Natural killer cell treated with Interleukin-12 subunit alpha and Interleukin-12 subunit beta and Interleukin-15 and Interleukin-18, amount 100 ng/mL, for 72 hours (primary cell): ENCODE data around the gene PGP. TPM values are rescaled to one million over a fixed set of nuclear protein-coding genes. Genes with fewer than 3 reads are reported as not detected.
"Not testable (repeated sequence)": the region's sequence is repeated elsewhere in the genome, so short reads cannot be mapped to it uniquely, and the experiment has no call there.

Experiments
- ATAC-seq, 2 donors: fragments of 150-1000 bp; cut with Tn5 transposase in 1 of 2; sonication (Bioruptor Pico), chemical (Tn5 transposase) in 1 of 2; 2 replicates each; pipeline ENCODE4 v1.10.0; 2021
- DNase-seq: peaks from one replicate; pipeline ENCODE4 v3.0.0; 2022; ENCODE audit warnings: low spot score
- H3K27ac Mint-ChIP-seq, 2 donors: 1 replicate in 1 of 2; 2 replicates in 1 of 2; pipeline ENCODE4 v1.8.0; 2022; ENCODE audit warnings: mixed read lengths in 2 of 2, mild to moderate bottlenecking in 1 of 2, moderate library complexity in 1 of 2
- H3K27me3 Mint-ChIP-seq, 2 donors: 1 replicate in 1 of 2; 2 replicates in 1 of 2; pipeline ENCODE4 v1.8.0; 2022; ENCODE audit warnings: mixed read lengths in 2 of 2
- H3K36me3 Mint-ChIP-seq: one replicate; pipeline ENCODE4 v1.8.0; 2022; ENCODE audit warnings: mixed read lengths
- H3K4me1 Mint-ChIP-seq, 2 donors: 1 replicate in 1 of 2; 2 replicates in 1 of 2; pipeline ENCODE4 v1.8.0; 2022; ENCODE audit warnings: low read depth in 2 of 2, mixed read lengths in 2 of 2, mild to moderate bottlenecking in 1 of 2
- H3K4me3 Mint-ChIP-seq: one replicate; pipeline ENCODE4 v1.8.0; 2022; ENCODE audit warnings: mixed read lengths
- H3K9me3 Mint-ChIP-seq: 2 replicates; pipeline ENCODE4 v1.8.0; 2022; ENCODE audit warnings: mixed read lengths
- total RNA-seq, 2 donors: library from RNA; stranded (reverse); gene quantifications; one replicate each; pipeline ENCODE4 v1.2.3, GENCODE V29; 2022

The PGP gene
- total RNA-seq, 2 donors from 2014 or later = 18.8 to 39.8 TPM

GRCh38 chr16:2243781-2244180, 29.1 kb upstream of the PGP start:
- peaks cover 0 to 2% of the 10 kb centered on the region in 2 donors for H3K4me1 Mint-ChIP-seq
- peak; percentile 57 for DNase-seq
- no peaks in the 10 kb centered on the region for H3K9me3 Mint-ChIP-seq
- no peak overlapping the region for H3K27ac Mint-ChIP-seq
- H3K36me3 Mint-ChIP-seq = no peaks in the 10 kb centered on the region
- ATAC-seq = no peak
- no peaks in the 10 kb centered on the region for H3K27me3 Mint-ChIP-seq
- no peak overlapping the region for H3K4me3 Mint-ChIP-seq

DNA sequence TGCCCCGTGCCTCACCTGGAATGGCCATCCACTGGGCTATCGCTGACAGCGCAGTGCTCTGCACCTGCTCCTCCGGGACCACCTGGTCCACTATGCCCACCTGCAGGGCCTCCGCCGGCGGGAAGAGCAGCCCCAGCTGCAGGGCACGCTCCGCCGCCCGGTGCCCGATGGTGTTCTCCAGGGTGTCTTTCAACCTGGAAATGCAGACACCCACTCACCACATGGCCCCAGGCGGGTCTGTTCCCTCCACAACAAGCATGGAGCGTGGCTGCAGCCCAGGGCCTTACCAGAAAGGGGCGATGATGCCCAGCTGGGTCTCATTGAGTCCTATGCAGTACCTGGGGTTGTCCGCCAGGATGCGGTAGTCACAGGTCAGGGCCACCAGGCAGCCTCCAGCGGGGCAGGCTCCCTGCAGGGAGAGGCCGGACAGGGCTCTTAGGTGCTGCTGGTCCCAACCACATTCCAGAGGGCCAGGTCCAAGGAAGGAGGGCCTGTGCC, 28.4 kb upstream of the PGP start:
- no peaks in the 10 kb centered on the region for H3K9me3 Mint-ChIP-seq
- DNase-seq = peak; percentile 58

GRCh38 chr16:2242598-2242997, 28.0 kb upstream of the PGP start:
- Mint-ChIP-seq H3K27ac (no peak overlapping the region), H3K4me3 (no peak overlapping the region), H3K4me1 (peaks cover 0 to 2% of the 10 kb centered on the region in 2 donors), H3K9me3 (no peaks in the 10 kb centered on the region), H3K36me3 (no peaks in the 10 kb centered on the region), H3K27me3 (no peaks in the 10 kb centered on the region)
- DNase-seq (peak; percentile 35), ATAC-seq (no peak)

More for the DNA sequence above, 28.4 kb upstream of the PGP start:
- no peak overlapping the region for H3K27ac Mint-ChIP-seq
- peaks cover 0 to 2% of the 10 kb centered on the region in 2 donors for H3K4me1 Mint-ChIP-seq
- H3K4me3 Mint-ChIP-seq = no peak overlapping the region
- H3K36me3 Mint-ChIP-seq = no peaks in the 10 kb centered on the region
- no peak for ATAC-seq
- no peaks in the 10 kb centered on the region for H3K27me3 Mint-ChIP-seq

- not testable (repeated sequence) for ATAC-seq, H3K27ac Mint-ChIP-seq, H3K36me3 Mint-ChIP-seq, H3K4me1 Mint-ChIP-seq, H3K9me3 Mint-ChIP-seq, DNase-seq, H3K27me3 Mint-ChIP-seq, H3K4me3 Mint-ChIP-seq
Observed at GRCh38 chr16:2240331-2240730, 25.7 kb upstream of the PGP start.

GRCh38 chr16:2238838-2239675, 24.4 kb upstream of the PGP start:
- ATAC-seq = no peak

DNA sequence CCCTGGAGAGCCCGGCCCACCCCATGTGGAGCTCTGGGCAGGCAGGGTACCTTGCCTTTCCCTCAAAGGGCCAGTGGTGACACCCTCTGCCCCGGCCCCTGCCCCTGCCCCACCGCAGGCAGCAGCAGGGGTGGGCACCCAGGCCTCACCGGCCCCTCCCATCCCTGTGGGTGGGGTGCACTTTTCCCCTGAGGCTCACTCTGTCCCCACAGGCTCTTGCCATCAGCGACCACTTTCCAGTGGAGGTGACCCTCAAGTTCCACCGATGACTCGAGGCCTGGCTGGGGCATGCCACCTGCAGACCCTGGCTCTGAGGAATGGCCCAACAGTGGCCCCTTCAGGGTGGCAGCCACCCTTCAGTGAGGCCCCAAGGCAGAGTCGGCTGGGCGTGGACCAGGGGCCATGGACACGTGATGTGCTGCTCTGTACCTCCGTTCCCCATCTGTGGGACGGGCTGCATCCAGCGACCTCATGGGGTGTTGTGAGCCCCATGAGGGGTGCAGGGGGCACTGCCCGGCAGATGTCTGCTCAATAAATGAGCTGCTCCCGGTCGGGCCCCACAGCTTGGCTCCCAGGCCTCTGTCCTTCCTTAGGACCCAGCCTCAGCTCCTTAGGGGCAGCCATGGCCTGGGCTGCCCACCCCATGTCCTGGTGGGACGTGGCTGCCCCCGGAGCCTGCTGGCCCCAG, 23.7 kb upstream of the PGP start:
- DNase-seq (no peak), ATAC-seq (no peak)
- peaks cover 0 to 2% of the 10 kb centered on the region in 2 donors for H3K4me1 Mint-ChIP-seq
- H3K27me3 Mint-ChIP-seq = peaks cover 0 to 2% of the 10 kb centered on the region in 2 donors
- H3K4me3 Mint-ChIP-seq = no peak overlapping the region
- no peak overlapping the region for H3K27ac Mint-ChIP-seq
- no peaks in the 10 kb centered on the region for H3K9me3 Mint-ChIP-seq
- no peaks in the 10 kb centered on the region for H3K36me3 Mint-ChIP-seq

More at GRCh38 chr16:2238838-2239675, 24.4 kb upstream of the PGP start:
- H3K4me1 Mint-ChIP-seq = peaks cover 0 to 2% of the 10 kb centered on the region in 2 donors
- no peak overlapping the region for H3K27ac Mint-ChIP-seq
- no peak for DNase-seq
- H3K36me3 Mint-ChIP-seq = no peaks in the 10 kb centered on the region
- no peaks in the 10 kb centered on the region for H3K9me3 Mint-ChIP-seq
- H3K27me3 Mint-ChIP-seq = peaks cover 0 to 2% of the 10 kb centered on the region in 2 donors
- no peak overlapping the region for H3K4me3 Mint-ChIP-seq

- peaks cover 0 to 2% of the 10 kb centered on the region in 2 donors for H3K27me3 Mint-ChIP-seq
- H3K9me3 Mint-ChIP-seq = no peaks in the 10 kb centered on the region
- DNase-seq = no peak
- no peak overlapping the region for H3K27ac Mint-ChIP-seq
- H3K36me3 Mint-ChIP-seq = no peaks in the 10 kb centered on the region
- H3K4me1 Mint-ChIP-seq = peaks cover 0 to 2% of the 10 kb centered on the region in 2 donors
- no peak overlapping the region for H3K4me3 Mint-ChIP-seq
- no peak for ATAC-seq
Observed at GRCh38 chr16:2237493-2238149, 23.0 kb upstream of the PGP start.

GRCh38 chr16:2237102-2237482, 22.5 kb upstream of the PGP start:
- Mint-ChIP-seq H3K4me1 (no peaks in the 10 kb centered on the region), H3K9me3 (no peaks in the 10 kb centered on the region), H3K36me3 (no peaks in the 10 kb centered on the region), H3K27me3 (peaks cover 0 to 2% of the 10 kb centered on the region in 2 donors), H3K27ac (no peak overlapping the region), H3K4me3 (no peak overlapping the region)
- DNase-seq (no peak), ATAC-seq (no peak)

GRCh38 chr16:2236337-2237101, 21.9 kb upstream of the PGP start, which contains the start of gene DNASE1L2:
Gene DNASE1L2, plus strand, starts transcription at chr16:2236444. Its CDS starts 373 bp downstream, at chr16:2236817.
- no peak for ATAC-seq

DNA sequence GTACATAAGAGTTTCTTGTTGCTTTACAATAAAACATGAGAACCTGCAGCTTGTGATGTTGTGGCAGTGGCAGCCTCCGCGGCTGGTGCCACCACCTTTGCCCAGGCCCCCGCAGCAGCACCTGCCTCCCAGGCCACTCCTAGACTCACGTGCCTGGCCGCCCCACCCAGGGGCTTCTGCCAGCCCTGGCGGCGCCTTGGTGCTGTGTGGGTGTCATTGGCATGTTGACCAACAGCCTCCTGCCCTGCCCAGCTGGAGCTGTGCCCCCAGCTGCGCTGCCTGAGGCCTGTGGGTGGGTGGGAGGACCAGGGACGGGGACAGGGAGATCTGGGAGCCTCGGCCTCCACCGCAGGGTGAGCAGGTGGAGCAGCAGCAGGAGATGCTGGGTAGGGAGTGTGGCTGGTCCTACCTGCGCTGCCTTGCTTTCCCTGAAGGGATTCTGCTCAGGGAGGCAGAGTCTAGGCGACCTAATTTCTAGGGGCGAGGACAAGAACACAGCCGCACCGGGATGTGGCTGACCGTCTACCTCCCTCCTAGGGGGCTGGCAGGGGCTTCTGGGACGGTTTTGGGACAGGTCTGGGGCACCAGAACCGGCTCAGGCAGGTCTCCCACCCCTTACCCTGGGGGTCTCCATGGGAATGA, 21.2 kb upstream of the PGP start:
- H3K36me3 Mint-ChIP-seq = no peaks in the 10 kb centered on the region
- peaks cover 0 to 2% of the 10 kb centered on the region in 2 donors for H3K27me3 Mint-ChIP-seq
- no peak overlapping the region for H3K4me3 Mint-ChIP-seq
- ATAC-seq (no peak), DNase-seq (no peak)
- H3K4me1 Mint-ChIP-seq = no peaks in the 10 kb centered on the region
- no peaks in the 10 kb centered on the region for H3K9me3 Mint-ChIP-seq
- H3K27ac Mint-ChIP-seq = no peak overlapping the region

More at GRCh38 chr16:2236337-2237101, 21.9 kb upstream of the PGP start, which contains the start of gene DNASE1L2:
- no peak for DNase-seq
- Mint-ChIP-seq H3K36me3 (no peaks in the 10 kb centered on the region), H3K4me3 (no peak within 1 kb of the TSS), H3K27me3 (peaks cover 0 to 2% of the 10 kb centered on the region in 2 donors), H3K4me1 (no peaks in the 10 kb centered on the region), H3K27ac (no peak within 1 kb of the TSS), H3K9me3 (no peaks in the 10 kb centered on the region)

GRCh38 chr16:2235234-2235651, 20.6 kb upstream of the PGP start:
- Mint-ChIP-seq H3K27ac (no peak overlapping the region), H3K36me3 (no peaks in the 10 kb centered on the region), H3K9me3 (no peaks in the 10 kb centered on the region), H3K4me1 (no peaks in the 10 kb centered on the region), H3K27me3 (peaks cover 0 to 2% of the 10 kb centered on the region in 2 donors), H3K4me3 (no peak overlapping the region)
- DNase-seq (no peak), ATAC-seq (no peak)

DNA sequence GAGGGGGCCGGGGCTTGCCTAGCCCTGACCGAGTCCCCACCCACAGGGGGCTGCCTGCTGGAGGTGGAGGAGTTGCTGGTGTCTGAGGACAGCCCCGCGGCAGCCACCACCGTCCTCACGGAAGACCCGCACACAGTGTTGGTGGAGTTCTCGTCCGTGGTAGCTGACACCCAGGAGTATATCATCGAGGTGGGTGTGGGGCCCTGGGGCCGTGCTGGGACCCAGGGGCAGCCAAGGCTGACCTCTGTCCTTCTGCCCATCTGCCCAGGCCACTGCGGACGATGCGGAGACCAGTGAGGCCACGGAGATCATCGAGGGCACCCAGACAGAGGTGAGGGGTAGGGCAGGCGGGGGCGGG, 20.2 kb upstream of the PGP start:
- no peaks in the 10 kb centered on the region for H3K9me3 Mint-ChIP-seq
- H3K36me3 Mint-ChIP-seq = no peaks in the 10 kb centered on the region
- H3K27me3 Mint-ChIP-seq = peaks cover 0 to 2% of the 10 kb centered on the region in 2 donors
- H3K4me1 Mint-ChIP-seq = no peaks in the 10 kb centered on the region
- no peak overlapping the region for H3K27ac Mint-ChIP-seq
- ATAC-seq = no peak
- no peak overlapping the region for H3K4me3 Mint-ChIP-seq
- no peak for DNase-seq
